GM12872 (cell line): ENCODE data around the gene USP46.

Source experiments
- TF ChIP-seq, protein P1 (sequence below): IDR thresholded peaks from 3 replicates; pipeline ENCODE4 v1.5.1; 2011; ENCODE audit warnings: low read depth, mild to moderate bottlenecking, low read length, moderate library complexity; ENCODE audit not compliant: insufficient read depth

The USP46 gene

DNA sequence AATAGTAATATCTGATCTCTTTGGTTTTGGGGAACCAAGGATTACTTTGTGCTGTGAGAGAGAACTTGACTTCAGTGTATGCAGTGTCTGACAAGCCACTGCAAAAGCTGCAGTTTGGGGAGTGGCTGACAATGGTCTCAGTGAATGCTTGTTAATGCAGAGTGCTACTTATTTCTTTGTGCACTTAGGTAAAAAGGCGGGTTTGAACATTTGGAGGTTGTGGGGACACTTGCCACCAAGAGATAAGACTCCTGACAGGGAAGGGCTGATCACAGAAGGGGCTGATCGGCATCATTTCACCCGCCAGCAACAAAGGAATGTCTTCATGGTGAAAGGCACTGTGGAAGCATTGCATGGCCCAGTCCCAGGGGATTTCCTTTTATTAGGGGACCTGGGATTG lies 28.6 kb upstream of the USP46 start:
- TF ChIP-seq, protein P1, sequence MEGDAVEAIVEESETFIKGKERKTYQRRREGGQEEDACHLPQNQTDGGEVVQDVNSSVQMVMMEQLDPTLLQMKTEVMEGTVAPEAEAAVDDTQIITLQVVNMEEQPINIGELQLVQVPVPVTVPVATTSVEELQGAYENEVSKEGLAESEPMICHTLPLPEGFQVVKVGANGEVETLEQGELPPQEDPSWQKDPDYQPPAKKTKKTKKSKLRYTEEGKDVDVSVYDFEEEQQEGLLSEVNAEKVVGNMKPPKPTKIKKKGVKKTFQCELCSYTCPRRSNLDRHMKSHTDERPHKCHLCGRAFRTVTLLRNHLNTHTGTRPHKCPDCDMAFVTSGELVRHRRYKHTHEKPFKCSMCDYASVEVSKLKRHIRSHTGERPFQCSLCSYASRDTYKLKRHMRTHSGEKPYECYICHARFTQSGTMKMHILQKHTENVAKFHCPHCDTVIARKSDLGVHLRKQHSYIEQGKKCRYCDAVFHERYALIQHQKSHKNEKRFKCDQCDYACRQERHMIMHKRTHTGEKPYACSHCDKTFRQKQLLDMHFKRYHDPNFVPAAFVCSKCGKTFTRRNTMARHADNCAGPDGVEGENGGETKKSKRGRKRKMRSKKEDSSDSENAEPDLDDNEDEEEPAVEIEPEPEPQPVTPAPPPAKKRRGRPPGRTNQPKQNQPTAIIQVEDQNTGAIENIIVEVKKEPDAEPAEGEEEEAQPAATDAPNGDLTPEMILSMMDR, result no peak

DNA sequence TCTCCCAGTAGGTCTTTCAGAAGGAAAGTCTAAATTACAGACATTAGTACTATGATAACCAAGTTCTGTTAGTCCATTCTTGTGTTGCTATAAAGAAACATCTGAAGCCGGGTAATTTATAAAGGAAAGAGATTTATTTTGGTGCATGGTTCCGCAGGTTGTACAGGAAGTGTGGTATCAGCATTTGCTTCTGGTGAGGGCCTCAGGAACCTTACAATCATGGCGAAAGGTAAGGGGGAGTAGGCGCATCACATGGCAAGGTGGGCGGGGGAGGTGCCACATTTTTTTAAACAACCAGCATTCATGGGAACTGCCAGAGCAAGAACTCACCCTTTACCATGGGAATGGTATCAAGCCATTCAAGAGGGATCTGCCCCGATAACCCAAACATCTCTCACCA lies 26.2 kb upstream of the USP46 start:
- TF ChIP-seq, protein P1, result no peak

DNA sequence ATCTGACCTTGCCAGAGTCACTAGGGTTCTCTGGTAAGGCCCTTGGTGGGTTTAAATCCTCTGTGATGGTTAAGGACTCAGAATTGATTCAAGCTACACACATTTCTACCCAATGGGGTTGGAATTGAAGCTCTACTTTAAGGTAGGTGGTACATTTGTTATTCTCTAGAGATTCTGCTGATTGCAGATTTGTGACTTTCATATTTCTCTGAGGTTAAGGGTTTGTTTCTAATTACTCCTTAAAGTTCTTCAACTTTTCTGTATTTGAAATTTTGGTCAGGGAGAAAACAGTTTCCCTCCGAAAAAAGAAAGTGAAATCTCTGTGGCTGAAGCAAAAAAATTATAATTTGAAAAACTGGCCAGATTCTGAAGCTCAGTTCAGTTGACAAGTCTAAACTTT lies 25.8 kb upstream of the USP46 start:
- TF ChIP-seq, protein P1, result no peak

DNA sequence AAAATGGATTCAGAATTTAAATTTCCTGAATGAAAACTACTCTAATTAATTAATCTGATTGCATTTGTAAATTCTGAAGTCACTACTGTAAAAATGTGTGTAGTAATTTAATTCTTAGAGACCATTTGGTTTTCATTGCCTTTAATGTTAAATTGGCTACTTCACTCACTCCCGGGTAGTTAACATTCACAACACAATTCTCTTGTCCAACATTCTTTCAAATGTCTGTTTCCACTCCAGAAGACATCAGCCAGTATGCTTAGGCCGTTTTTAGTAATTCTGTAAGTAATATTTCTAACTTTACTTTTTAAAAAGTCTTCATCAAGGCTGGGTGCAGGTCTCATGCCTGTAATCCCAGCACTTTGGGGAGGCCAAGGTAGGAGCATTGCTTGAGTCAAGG lies 21.3 kb upstream of the USP46 start:
- TF ChIP-seq, protein P1, result no peak

DNA sequence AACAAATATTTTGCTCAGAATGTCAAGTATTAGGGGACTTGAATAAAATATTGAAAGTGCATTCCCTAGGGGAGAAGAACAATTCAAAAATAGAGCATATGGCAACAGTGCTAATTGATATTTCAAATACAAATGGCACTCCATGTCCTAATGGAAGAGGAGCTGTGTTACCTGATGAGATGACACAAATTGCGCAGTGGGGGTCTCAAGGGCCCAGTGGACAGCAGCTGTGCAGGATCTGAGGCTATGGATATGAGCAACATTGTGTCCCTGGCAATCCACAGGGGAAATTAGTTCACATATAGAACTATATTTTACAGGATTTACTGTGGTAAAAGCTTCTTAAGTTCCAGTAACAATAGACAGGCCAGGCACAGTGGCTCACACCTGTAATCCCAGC lies 17.4 kb upstream of the USP46 start:
- TF ChIP-seq, protein P1, result no peak

DNA sequence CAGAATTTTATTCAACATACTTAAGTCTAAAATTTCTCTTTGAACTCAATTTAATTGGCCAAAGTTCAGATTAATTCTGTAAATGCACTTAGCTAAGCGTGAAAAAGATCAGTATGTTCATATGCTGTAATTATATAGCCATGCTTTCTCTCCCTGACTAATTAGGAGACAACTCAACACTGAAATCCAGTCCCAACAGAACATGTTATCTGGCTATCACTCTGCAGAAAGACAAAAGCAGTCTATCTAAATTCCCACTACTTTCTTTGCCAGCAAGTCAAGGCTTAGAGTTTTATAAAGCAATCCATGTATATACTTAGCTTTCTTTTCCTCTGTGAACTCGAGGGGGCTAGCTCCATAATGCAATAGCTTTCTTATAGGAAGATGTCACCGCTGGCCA lies 16.0 kb upstream of the USP46 start:
- TF ChIP-seq, protein P1, result no peak

DNA sequence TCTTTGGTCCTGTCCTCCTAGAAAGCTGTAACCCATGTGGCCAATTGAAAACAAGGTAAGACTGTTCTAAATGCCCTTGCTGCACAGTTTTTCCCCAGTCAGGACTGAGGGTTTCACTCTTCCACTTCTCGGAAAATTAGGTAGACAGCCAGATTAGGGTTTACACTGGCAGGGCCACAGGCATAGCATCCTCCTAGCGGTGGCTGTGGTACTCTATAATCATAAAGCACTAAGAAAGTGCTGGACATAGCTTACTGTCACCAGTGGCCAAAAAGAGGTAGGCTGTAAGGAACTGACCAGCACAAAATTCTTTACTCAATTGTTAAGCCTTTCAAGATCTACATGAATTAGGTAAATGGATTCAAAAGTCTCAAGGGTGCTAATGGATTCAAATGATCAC lies 11.6 kb upstream of the USP46 start:
- TF ChIP-seq, protein P1, result no peak

DNA sequence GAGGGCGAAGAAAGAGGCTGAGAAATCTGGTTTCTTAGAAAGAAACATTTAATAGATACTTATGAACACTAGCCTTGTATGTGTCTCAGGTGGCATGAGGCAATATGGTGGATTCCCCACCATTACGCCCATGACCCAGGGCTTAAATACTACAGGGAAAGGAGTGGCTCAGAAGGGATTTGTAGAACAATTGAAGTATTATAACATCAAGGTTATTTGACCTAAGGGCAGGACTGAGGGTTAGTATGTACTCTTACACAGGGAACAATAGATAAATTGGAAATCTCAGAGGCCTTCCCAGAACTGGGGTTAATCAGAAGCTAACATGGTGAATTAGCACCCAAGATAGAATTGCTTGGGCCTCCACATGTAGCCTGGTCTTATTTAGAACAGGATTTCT lies 11.0 kb upstream of the USP46 start:
- TF ChIP-seq, protein P1, result no peak
